HCT116 (cell line): ENCODE data around the gene SORCS2. TPM values are rescaled to one million over a fixed set of nuclear protein-coding genes. Genes with fewer than 3 reads are reported as not detected.

ENCODE experiments used
- ATAC-seq: fragments of 200-7000 bp; cut with Tn5 transposase; 2 replicates; pipeline ENCODE4 v1.9.1; 2020; ENCODE audit warnings: mild to moderate bottlenecking, moderate library complexity
- BruUV-seq: library from RNA; stranded (reverse); fragments of 400-500 nt; replicated peaks from 2 replicates; lab custom pipeline; 2021; lab: Mats Ljungman, UMichigan
- CTCF ChIA-PET: fragments of 300-600 bp; sonication (Branson Sonifier 250); formaldehyde crosslinking; loops from one replicate; lab custom pipeline; 2021; ENCODE audit warnings: antibody characterized with exemption; lab: Charles Lee
- POLR2A ChIA-PET: fragments of 300-600, 350-600 bp; sonication (Branson Sonifier 250); formaldehyde crosslinking; loops from one replicate; lab custom pipeline; 2021; ENCODE audit warnings: antibody characterized with exemption; lab: Charles Lee
- RAD21 ChIA-PET, 2 experiments: fragments of 300-600 bp; sonication (Branson Sonifier 250); formaldehyde crosslinking; loops; one replicate each; lab custom pipeline; 2023; ENCODE audit warnings: low total read pairs in 2 of 2; ENCODE audit not compliant: uncharacterized antibody in 2 of 2, unreplicated experiment in 2 of 2, low non-redundant PET in 1 of 2; lab: Charles Lee
- DNase-seq: peaks from one replicate; pipeline ENCODE4 v3.0.0-alpha.2; 2010; ENCODE audit warnings: low read depth, low spot score
- H2AFZ ChIP-seq: fragments of 200-600 bp; shearing (Covaris generic), sonication (generic); 2 replicates; pipeline ENCODE4 v1.6.1; 2017; ENCODE audit warnings: low read depth, mixed run types, mixed read lengths, antibody characterized with exemption, low read length; ENCODE audit not compliant: poor library complexity, severe bottlenecking
- H3K27ac ChIP-seq: 2 replicates; pipeline ENCODE4 v1.5.1; 2012; ENCODE audit warnings: low read depth, low read length
- H3K27me3 ChIP-seq: fragments of 200-600 bp; sonication (generic); 2 replicates; pipeline ENCODE4 v1.6.1; 2016; ENCODE audit warnings: mixed run types, low read length, mixed read lengths; ENCODE audit not compliant: insufficient read depth
- H3K36me3 ChIP-seq, 2 experiments: fragments of 200-500 bp in 1 of 2; fragments of 200-600 bp in 1 of 2; sonication (Bioruptor generic) in 1 of 2; sonication (generic) in 1 of 2; 2 replicates each; pipeline versions ENCODE4 v1.5.1 to v1.6.1; 2014 to 2016; ENCODE audit warnings: low read length in 2 of 2, inconsistent platforms in 1 of 2, mixed read lengths in 1 of 2, mixed run types in 1 of 2; ENCODE audit not compliant: insufficient read depth in 2 of 2, control insufficient read depth in 1 of 2
- H3K4me1 ChIP-seq, 2 experiments: fragments of 200-600 bp in 1 of 2; sonication (generic) in 1 of 2; 2 replicates each; pipeline versions ENCODE4 v1.5.1 to v1.6.1; 2012 to 2017; ENCODE audit warnings: low read length in 2 of 2, inconsistent platforms in 1 of 2, mild to moderate bottlenecking in 1 of 2, mixed read lengths in 1 of 2, mixed run types in 1 of 2, moderate library complexity in 1 of 2; ENCODE audit not compliant: insufficient read depth in 2 of 2, control insufficient read depth in 1 of 2
- H3K4me2 ChIP-seq: fragments of 200-600 bp; sonication (generic); 2 replicates; pipeline ENCODE4 v1.6.1; 2017; ENCODE audit warnings: mixed run types, low read length, mixed read lengths
- H3K4me3 ChIP-seq, 2 experiments: fragments of 200-600 bp in 1 of 2; sonication (generic) in 1 of 2; replicated peaks in 1 of 2; 2 replicates each; pipeline ENCODE4 v1.5.1; 2011 to 2016; ENCODE audit warnings: low read length in 2 of 2, control low read depth in 1 of 2, low read depth in 1 of 2, mild to moderate bottlenecking in 1 of 2, mixed read lengths in 1 of 2, mixed run types in 1 of 2
- H3K79me2 ChIP-seq: fragments of 200-600 bp; sonication (generic); 2 replicates; pipeline ENCODE4 v1.6.1; 2017; ENCODE audit warnings: mild to moderate bottlenecking, mixed run types, low read length, moderate library complexity, mixed read lengths; ENCODE audit not compliant: insufficient read depth
- H3K9ac ChIP-seq: fragments of 200-600 bp; sonication (generic); 2 replicates; pipeline ENCODE4 v1.6.1; 2016; ENCODE audit warnings: low read length, mixed read lengths
- H3K9me2 ChIP-seq: fragments of 200-600 bp; sonication (generic), shearing (Covaris generic); 2 replicates; pipeline ENCODE4 v1.6.1; 2017; ENCODE audit warnings: mixed run types, mild to moderate bottlenecking, moderate library complexity; ENCODE audit not compliant: insufficient read depth
- H3K9me3 ChIP-seq, 2 experiments: fragments of 200-500 bp in 1 of 2; fragments of 200-600 bp in 1 of 2; sonication (Bioruptor generic) in 1 of 2; sonication (generic) in 1 of 2; 2 replicates each; pipeline ENCODE4 v1.6.1; 2014 to 2017; ENCODE audit warnings: low read length in 2 of 2, mixed read lengths in 2 of 2, inconsistent platforms in 1 of 2, low read depth in 1 of 2, mild to moderate bottlenecking in 1 of 2, mixed run types in 1 of 2, moderate library complexity in 1 of 2; ENCODE audit not compliant: control insufficient read depth in 1 of 2, insufficient read depth in 1 of 2
- H4K20me1 ChIP-seq: fragments of 200-600 bp; sonication (generic), shearing (Covaris generic); 2 replicates; pipeline ENCODE4 v1.6.1; 2017; ENCODE audit warnings: mixed run types, mild to moderate bottlenecking, moderate library complexity; ENCODE audit not compliant: insufficient read depth
- ATF3 ChIP-seq: IDR thresholded peaks from 2 replicates; pipeline ENCODE4 v1.6.1; 2012
- CEBPB ChIP-seq: IDR thresholded peaks from 2 replicates; pipeline ENCODE4 v1.6.1; 2012; ENCODE audit warnings: low read depth
- CTCF ChIP-seq, 3 experiments: fragments of 200-600 bp in 1 of 3; sonication (generic) in 1 of 3; IDR thresholded peaks in 2 of 3; conservative IDR thresholded peaks in 1 of 3; 2 replicates each; pipeline ENCODE4 v1.5.1; 2012 to 2017; ENCODE audit warnings: low read depth in 2 of 3, low read length in 2 of 3, antibody characterized with exemption in 1 of 3, borderline replicate concordance in 1 of 3, control low read depth in 1 of 3, mild to moderate bottlenecking in 1 of 3, mixed read lengths in 1 of 3, mixed run types in 1 of 3, moderate library complexity in 1 of 3; ENCODE audit not compliant: insufficient read depth in 1 of 3
- EGR1 ChIP-seq: IDR thresholded peaks from 2 replicates; pipeline ENCODE4 v1.6.1; 2012; ENCODE audit warnings: low read depth
- EZH2phosphoT487 ChIP-seq: fragments of 200-600 bp; IDR thresholded peaks from 2 replicates; pipeline ENCODE4 v1.6.1; 2018; ENCODE audit warnings: antibody characterized with exemption, borderline replicate concordance
- POLR2A ChIP-seq: IDR thresholded peaks from 2 replicates; pipeline ENCODE4 v1.7.0; 2011; ENCODE audit warnings: borderline replicate concordance; ENCODE audit not compliant: insufficient read depth, insufficient read length; ENCODE audit errors: extremely low read depth
- POLR2AphosphoS5 ChIP-seq: IDR thresholded peaks from 2 replicates; pipeline ENCODE4 v1.6.1; 2011; ENCODE audit warnings: mild to moderate bottlenecking, low read depth, low read length, moderate library complexity
- SIN3A ChIP-seq: IDR thresholded peaks from 2 replicates; pipeline ENCODE4 v1.6.1; 2012; ENCODE audit warnings: low read depth
- SRF ChIP-seq: IDR thresholded peaks from 2 replicates; pipeline ENCODE4 v1.6.1; 2012; ENCODE audit warnings: low read depth
- ZBTB33 ChIP-seq: IDR thresholded peaks from 2 replicates; pipeline ENCODE4 v1.6.1; 2011; ENCODE audit warnings: mild to moderate bottlenecking, low read length, moderate library complexity; ENCODE audit not compliant: insufficient replicate concordance; ENCODE audit errors: extremely low read depth
- ZFX ChIP-seq: fragments of 450-650 bp; IDR thresholded peaks from 2 replicates; pipeline ENCODE4 v1.6.1; 2017
- intact Hi-C: fragments of 100-400 bp; cut with micrococcal nuclease; formaldehyde crosslinking; loops from 2 replicates; pipeline ENCODE4 v1.10.0; 2022
- total RNA-seq: library from RNA; stranded (reverse); gene quantifications from one replicate; pipeline ENCODE4 v1.2.1, GENCODE V29; 2021; ENCODE audit not compliant: unreplicated experiment
- TF ChIP-seq, protein P1 (sequence below): IDR thresholded peaks from 2 replicates; pipeline ENCODE4 v1.6.1; 2012; ENCODE audit warnings: low read depth

Gene SORCS2
- total RNA-seq, 1 experiment from 2014 or later: 0.37 TPM

- BruUV-seq: no TSS peak
- intact Hi-C loops: no loop called here
- ATAC-seq (no peak), DNase-seq (no peak)
- Histone ChIP-seq H3K9ac (no peak overlapping the region), H3K27ac (no peak overlapping the region), H3K4me3 (no peak overlapping the region), H3K27me3 (no peaks in the 10 kb centered on the region), H3K36me3 (no peaks in the 10 kb centered on the region), H3K4me2 (no peak overlapping the region), H3K79me2 (no peaks in the 10 kb centered on the region), H4K20me1 (no peaks in the 10 kb centered on the region), H3K9me3 (no peaks in the 10 kb centered on the region; a peak in 1 of 4 replicates), H3K9me2 (no peaks in the 10 kb centered on the region), H2AFZ (no peak overlapping the region), H3K4me1 (no peaks in the 10 kb centered on the region)
- TF ChIP-seq, protein P1, sequence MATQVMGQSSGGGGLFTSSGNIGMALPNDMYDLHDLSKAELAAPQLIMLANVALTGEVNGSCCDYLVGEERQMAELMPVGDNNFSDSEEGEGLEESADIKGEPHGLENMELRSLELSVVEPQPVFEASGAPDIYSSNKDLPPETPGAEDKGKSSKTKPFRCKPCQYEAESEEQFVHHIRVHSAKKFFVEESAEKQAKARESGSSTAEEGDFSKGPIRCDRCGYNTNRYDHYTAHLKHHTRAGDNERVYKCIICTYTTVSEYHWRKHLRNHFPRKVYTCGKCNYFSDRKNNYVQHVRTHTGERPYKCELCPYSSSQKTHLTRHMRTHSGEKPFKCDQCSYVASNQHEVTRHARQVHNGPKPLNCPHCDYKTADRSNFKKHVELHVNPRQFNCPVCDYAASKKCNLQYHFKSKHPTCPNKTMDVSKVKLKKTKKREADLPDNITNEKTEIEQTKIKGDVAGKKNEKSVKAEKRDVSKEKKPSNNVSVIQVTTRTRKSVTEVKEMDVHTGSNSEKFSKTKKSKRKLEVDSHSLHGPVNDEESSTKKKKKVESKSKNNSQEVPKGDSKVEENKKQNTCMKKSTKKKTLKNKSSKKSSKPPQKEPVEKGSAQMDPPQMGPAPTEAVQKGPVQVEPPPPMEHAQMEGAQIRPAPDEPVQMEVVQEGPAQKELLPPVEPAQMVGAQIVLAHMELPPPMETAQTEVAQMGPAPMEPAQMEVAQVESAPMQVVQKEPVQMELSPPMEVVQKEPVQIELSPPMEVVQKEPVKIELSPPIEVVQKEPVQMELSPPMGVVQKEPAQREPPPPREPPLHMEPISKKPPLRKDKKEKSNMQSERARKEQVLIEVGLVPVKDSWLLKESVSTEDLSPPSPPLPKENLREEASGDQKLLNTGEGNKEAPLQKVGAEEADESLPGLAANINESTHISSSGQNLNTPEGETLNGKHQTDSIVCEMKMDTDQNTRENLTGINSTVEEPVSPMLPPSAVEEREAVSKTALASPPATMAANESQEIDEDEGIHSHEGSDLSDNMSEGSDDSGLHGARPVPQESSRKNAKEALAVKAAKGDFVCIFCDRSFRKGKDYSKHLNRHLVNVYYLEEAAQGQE: no peak
- no peak for TF ChIP-seq SRF
- no peak for TF ChIP-seq CTCF (IDR thresholded peaks at IDR 0.05 in 2 of 3, conservative IDR thresholded peaks at IDR 0.05 in 1 of 3; ENCODE audit: borderline replicate concordance in 1 of 3, insufficient read depth in 1 of 3, low read depth in 2 of 3, low read length in 2 of 3)
- TF ChIP-seq EZH2phosphoT487: no peak
- no peak for TF ChIP-seq EGR1
- no peak for TF ChIP-seq ATF3
- TF ChIP-seq ZFX: no peak
- no peak for TF ChIP-seq SIN3A
- TF ChIP-seq POLR2A: no peak
- no peak for TF ChIP-seq ZBTB33
- no peak for TF ChIP-seq POLR2AphosphoS5
- TF ChIP-seq CEBPB: no peak
- CTCF ChIA-PET: no interaction called here
- RAD21 ChIA-PET: no interaction called here
- POLR2A ChIA-PET: no interaction called here
Measured at GRCh38 chr4:7414736-7415510, 222.6 kb downstream of the SORCS2 start.
